Measurements from ENCODE around the gene SLC40A1.

Gene SLC40A1

DNA sequence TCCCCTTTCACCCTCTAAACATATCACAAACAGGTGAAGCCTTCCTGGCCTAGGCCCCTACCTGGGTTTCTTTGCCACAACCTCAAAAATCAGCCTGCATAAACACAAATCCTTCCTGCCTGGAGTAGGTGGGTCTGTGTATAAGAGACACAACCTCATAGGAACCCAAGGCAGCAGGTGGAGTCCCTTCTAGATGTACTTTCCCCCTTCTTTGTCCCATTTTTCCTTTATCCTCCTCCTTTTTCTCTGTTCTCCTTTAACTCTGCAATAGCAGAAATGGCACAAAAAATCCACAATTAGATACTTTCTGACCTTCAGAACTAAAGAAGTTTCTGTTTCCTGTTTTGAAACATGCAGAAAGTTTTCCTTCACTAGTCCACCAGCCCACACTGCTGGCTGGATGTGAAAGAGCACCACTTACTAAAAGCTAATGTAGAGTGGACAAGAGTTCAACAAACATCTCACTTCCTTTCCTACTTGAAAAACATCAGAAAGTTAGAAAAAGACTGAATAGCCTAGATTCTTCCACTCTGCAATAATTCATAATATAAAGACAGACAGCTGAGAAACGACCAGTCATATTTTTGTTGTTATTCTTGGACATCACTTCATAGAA, 11.2 kb downstream of the SLC40A1 start:
- DNase-seq (ENCODE audit: low read depth in 2 of 2): no peak

DNA sequence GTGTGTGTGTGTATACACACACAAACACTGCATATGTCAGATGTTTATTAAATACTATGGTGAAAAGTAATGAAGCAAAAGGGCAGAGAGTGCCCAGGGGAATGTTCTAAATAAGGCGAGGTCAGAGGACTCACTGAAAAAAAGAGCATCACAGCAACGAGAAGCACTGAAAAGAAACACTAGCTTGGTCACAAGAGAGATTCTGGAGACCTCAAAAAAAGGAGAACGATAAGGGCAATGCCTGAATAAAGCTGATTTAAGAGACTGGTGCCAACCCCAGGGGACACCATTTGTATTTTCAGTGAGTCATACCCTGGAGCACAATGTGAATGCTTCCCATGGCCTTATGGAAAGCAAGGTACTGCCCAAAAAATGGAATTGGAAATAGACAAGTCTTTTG, 14.5 kb downstream of the SLC40A1 start:
- no peak for DNase-seq (ENCODE audit: low read depth in 2 of 2)

DNA sequence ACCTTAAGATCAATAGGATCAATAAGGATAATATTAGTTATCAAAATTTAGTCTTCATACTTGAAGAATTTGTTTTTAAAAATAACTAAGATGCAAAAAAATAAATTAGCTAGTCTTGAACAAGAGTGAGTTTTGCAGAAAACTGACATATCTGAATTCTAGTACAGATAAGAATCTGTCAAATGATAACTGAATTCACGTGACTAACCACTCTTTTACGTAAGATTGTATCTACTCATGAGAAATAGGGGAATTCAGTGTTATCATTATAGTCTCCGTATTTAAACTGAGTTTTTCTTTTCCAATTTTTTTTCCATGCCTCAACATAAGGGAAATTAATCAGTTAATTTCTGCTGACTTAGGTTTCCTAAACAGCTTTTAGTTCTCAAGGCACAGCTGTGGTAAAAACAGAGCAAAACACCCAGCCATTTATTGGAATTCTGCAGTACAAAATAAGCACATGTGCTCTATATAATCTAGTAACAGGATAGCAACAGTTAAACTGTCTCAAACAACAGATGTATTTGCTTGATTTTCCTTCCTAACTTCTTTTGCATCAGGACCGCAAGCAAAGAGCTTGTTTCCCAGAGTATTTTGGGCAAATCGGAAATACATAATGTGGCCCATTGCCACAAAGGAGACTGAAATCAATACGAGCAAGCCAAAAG, 19.1 kb downstream of the SLC40A1 start:
- DNase-seq (ENCODE audit: low read depth in 2 of 2): no peak

DNA sequence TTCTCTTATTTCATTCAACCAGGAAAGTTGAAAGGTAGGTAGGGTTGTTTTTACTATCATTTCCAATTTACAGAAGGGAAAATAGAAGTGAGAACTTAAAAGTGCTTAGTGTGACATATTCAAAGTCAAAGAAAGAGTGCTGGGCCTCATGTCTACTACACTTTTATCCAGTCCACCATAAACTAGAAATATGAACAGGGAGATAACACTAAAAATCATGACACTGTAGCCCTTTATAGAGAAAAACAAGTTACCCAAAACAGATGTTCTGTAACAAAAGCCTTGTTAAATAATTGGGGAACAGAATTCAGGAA, 20.4 kb downstream of the SLC40A1 start:
- DNase-seq (ENCODE audit: low read depth in 2 of 2): no peak

DNA sequence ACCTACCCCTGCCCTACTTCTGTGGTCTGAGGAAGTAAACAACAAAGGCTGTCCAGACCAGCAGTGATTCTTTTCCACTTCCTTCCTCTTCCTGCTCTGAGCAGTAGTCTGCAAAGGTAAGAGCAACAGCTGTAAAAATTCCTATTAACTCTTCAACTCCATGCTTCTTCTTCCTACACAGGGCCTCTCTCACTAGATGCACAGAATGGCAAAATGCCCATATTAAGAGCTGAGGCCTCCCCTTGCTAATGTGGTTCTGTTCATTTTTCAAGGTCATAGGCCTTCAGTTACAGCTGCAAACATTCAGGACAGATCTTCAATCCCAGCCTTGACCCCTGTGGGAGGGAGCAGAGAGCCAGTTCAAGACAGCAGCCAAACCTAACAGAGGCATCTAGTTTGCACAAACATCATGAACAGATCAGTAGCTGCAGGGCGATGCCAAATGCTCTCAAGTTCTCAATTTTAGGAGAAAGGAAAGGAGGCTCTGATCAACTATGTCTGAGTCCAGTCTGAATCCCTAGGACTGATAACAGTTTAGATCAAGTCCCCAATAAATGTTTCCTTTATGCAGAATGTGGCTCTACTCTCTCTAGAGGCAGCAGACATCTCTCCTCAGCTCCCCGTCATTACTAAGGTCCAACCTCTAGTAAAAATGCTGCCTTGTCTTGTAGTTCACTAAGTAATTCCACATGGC, 20.9 kb downstream of the SLC40A1 start:
- no peak for DNase-seq (ENCODE audit: low read depth in 2 of 2)

DNA sequence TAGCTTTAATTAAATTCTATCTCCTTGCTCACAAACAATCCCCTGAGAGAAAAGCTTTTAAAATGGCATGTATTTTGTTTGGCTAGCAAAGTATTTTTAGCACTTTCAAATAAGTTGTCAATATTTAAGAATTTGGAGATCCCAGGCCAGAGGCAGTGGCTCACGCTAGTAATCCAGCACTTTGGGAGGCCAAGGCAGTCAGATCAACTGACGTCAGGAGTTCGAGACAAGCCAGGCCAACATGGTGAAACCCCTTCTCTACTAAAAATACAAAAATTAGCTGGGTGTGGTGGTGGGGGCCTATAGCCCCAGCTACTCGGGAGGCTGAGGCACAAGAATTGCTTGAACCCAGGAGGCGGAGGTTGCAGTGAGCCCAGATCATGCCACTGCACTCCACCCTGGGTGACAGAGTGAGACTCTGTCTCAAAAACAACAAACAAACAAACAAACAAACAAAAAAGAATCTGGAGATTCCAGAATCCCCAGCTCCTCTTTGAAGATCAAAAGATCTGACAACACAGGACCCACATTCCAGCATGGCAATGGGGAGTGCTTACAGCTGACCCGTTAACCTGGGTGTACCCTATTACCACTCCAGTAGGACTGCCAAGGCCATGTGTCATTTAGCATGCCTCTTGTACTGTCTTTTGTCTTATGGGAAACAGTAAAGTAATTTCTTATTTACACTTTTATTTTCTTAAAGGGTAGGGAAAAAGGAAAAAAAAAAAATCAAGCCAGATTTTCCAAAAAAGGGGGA, 21.9 kb downstream of the SLC40A1 start:
- DNase-seq (ENCODE audit: low read depth in 2 of 2): no peak

DNA sequence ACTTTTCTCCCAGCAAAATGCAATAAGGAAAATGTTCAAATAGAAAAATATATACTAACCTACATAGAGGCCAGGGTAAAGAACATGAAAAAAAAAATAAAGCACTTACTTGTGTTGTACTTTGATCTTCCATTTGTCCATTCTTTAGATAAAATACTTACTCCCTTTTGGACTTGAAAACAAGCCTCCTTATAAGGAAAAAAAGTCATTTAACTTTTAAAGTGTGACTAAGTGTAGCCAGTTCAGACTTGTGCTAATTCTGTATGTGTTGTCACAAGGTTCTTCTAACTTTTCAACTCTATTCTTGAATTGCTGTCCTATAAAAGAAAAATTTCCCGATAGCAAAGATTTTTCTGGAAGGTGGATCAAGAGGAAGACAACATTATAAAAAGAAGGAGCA, 23.2 kb downstream of the SLC40A1 start:
- no peak for DNase-seq (ENCODE audit: low read depth in 2 of 2)

DNA sequence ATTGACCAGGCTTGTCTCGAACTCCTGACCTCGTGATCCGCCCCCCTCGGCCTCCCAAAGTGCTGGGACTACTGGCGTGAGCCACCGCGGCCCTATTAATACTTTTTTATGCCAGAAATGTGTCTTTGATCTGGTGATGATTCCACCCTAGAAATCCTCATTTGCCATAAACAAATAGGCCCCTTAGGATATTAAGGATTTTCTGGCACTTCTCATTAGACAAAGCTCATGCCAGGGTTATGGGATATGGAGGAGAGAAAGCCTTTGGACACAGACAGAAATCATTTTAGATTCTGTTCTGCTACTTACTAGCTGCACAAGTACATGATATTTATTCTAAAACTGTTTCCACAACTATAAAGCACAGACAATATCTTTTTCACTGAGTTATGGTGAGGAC, 24.1 kb downstream of the SLC40A1 start:
- DNase-seq (ENCODE audit: low read depth in 2 of 2): no peak

DNA sequence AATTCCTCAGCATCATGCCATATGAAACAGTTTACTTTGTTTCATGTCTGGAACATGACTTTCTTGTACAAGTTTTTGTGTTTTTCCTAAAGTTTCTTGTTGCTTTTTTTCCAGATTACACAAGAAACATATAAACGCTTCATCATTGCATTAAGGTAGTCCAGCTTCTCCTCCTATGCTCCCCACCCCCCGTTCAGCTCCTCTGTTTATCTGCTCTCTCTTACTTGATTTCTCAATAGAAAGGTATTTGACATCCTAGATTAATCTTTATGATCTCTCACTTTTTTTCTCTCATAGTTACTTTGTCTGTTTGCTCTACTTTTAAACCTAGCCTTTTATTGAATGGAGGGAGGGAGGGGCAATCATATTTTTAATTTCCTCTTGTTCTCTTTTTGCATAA, 25.4 kb downstream of the SLC40A1 start:
- no peak for DNase-seq (ENCODE audit: low read depth in 2 of 2)

DNA sequence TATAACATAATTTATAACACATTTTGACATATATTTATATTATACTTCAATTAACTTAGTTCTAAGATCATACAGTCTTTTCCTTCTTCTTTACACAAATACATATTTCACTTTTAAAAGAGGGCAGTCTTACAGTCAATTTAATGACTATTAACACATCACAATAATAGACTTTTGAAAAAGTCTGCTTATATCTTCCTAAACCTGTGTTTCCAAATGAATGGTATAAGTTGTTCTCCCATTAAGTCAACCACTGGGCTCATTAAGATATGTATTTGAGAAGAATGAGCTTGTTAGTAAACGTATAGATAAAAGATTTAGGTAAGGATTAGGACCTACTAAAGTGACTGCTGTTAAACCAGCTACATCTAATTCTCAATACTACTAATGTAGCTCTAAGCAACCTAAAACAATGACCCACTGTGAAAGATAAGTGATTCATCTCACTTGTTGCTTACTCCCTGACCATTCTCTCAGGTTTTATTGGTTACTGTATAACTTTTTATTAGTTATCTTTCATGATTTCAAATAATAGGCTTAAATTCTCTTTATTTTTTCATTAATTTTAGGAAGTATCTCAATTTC, 27.0 kb downstream of the SLC40A1 start:
- DNase-seq (ENCODE audit: low read depth in 2 of 2): no peak

DNA sequence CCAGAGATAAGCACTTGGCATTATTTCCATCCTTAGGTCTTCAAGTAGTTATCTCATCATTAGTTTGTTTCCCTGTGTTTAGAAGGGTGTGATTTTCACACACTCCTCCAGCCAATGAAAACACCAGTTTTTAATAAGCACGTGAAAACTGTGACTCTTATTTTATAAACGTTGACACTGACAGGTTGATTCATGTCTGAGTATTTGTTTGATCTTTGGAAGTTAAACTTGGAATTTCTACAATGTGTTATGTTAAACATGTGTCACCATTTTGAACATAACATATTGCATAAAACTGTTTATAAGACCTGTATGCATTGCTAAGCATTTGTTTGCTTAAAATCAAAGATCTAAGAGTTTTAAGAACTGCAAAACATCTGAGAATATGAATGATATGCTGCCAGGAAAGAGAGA, 27.6 kb downstream of the SLC40A1 start:
- no peak for DNase-seq (ENCODE audit: low read depth in 2 of 2)

DNA sequence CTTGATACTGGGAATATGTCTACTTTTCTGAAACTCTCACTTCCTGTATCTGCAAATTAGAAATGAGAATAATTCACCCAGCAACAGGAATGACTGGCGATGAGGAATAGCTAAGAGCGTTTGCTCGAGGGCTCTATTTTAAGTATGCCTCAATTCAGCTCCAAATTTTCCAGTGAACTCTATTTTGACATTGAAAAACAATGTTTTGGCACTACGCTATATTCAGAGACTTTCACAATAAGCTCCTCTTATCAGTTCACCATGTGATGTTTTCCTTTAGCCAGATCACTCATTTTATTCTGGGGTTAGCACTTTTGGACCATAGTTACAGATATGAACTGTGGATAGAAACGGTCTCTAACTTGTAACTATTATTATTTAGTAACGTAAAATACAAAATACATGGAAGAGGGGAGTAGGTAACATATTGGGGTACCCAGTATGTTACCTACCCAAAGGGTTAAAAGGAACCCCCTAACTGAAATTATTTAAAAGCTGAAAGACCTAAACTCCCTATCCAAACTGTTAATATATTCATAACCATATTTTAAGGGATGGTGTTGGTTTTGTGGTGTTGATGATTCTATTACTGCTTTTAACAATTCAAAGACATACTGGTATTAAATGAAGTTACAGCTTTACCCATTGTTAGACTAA, 28.1 kb downstream of the SLC40A1 start:
- no peak for DNase-seq (ENCODE audit: low read depth in 2 of 2)

DNA sequence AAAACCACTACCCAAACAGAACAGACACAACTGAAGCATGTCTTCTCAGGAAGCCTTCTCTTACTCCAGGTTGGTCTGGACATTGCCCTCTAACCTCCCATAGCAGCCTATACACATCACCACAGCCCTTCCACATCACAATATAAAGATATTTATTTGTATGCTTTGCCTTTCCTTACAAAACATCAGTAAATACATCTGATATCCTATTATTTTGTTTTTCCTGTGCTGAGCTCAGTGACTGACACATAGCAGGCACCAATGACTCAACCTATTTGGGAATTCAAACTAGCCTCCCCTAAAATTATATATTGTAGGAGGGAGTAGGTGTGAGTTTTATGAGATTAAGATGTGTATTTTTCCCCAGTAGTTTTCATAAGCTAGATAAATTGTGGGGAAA, 28.8 kb downstream of the SLC40A1 start:
- DNase-seq (ENCODE audit: low read depth in 2 of 2): no peak

DNA sequence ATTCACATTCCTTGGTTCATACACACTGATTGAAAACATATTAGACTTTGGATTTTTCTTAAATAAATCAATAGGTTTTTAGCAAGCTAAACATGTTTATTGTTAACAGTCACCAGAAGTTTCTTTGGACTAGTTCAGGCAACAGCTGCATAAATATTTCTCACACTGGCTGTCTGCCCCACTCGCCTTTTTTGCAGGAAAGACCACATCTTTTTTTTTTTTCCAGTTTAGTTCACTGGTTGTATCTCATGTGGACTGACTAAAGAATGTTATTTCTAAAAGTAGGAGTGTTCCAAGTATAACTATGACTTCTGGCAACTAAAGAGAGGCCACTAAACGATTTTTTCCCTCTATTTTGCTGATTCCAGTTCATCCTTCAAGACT, 31.1 kb downstream of the SLC40A1 start:
- DNase-seq (ENCODE audit: low read depth in 2 of 2): no peak

DNA sequence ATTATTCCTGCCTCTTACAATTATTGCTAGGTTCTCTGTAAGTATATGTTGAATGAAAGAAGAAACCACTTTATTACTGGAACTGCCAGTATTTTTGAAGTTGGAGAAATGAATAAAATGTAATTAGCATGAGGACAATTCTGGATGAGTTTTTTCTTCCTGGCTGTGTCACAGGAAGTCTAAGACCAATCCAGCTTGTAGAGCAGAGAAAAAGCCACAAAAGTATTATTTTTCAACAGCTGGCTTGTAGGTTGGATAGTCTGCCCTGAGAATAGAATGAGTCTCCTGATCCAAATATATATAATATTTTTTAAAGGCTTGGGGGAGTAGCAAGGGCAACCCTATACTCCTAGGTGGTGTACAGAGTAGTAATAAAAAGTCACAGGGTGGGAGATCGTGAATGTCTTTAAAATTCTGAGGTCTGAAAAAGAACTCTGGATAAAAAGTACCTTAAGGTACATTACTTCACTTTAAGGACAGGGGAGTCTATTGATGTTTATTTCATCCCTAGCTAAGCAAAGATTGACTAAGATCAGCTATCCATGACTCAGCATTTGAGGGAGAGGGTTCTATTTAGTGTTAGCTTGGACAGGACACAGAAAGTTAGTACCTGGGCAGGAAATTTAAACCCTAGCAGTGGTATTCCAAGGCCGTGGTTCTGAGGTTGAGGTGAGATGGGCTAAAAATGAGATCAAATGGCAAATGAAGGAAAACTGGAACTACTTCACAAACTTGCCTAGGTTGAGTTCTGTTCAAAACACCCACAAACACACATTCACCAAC, 31.7 kb downstream of the SLC40A1 start:
- DNase-seq (ENCODE audit: low read depth in 2 of 2): no peak

DNA sequence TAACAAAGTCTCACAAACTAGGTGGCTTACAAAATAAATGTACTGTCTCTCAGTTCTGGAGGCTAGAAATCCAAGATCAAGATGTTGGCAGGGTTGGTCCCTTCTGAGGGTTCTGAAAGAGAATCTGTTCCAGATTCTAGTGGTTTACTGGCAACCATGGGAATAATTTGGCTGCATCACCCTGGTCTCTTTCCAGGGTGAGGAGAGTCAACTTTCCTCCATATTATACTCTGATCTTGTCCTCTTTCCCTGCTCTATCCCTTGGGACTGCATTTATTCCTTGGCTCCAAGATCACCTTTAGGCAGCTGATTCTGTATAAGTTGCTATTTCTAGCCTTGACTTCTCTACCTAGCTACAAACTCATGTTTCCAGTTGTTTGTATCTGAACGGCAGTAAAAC, 35.2 kb downstream of the SLC40A1 start:
- no peak for DNase-seq (ENCODE audit: low read depth in 2 of 2)

DNA sequence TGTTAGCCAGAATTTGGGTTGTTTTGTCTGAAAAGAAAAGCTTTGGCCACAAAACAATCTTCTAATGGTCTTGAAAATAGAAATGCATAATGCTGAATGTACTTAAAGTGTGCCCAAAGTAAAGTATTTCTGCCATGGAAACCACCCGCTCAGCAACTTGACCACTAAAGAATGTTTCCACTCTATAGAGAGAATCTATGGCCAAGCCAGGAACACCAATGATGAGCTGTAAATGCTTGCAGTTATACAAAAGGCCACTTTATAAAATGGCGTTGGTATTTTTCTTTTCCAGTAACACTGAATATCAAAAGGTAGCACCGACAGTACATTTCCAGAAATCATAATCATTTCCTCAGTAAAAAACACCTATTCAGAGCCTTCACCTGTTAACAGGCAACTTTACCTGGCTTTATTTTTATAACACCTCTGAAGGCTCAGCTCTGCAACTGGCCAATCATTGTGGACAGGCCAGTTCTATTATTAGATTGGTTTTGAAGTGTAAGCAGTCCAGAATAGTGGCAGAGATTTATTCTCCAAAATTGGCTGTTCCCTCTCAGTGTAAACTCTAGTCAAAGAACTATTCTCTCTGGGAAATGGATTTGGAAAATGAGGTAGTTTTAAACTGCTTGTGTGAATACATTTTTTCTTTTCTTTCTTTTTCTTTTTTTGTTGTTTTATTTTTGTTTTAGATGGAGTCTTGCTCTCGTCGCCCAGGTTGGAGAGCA, 36.1 kb downstream of the SLC40A1 start:
- no peak for DNase-seq (ENCODE audit: low read depth in 2 of 2)

DNA sequence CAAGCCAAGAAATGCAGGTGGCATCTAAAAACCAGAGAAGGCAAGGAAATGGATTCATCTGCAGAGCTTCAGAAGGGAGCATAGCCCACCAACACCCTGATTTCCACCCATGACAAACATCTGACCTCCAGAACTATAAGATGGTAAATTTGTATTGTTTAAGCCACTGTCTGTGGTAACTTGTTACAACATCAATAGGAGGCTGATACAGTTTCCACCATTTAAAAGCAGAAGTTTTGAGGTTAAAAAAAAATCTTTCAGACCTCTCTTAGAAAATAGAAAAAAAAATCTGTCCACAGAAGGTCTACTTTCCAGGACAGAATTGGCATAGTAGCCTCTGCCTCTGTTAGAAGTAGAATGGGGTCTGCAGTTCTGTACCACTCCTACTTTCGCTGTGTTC, 37.2 kb downstream of the SLC40A1 start:
- DNase-seq (ENCODE audit: low read depth in 2 of 2): no peak

DNA sequence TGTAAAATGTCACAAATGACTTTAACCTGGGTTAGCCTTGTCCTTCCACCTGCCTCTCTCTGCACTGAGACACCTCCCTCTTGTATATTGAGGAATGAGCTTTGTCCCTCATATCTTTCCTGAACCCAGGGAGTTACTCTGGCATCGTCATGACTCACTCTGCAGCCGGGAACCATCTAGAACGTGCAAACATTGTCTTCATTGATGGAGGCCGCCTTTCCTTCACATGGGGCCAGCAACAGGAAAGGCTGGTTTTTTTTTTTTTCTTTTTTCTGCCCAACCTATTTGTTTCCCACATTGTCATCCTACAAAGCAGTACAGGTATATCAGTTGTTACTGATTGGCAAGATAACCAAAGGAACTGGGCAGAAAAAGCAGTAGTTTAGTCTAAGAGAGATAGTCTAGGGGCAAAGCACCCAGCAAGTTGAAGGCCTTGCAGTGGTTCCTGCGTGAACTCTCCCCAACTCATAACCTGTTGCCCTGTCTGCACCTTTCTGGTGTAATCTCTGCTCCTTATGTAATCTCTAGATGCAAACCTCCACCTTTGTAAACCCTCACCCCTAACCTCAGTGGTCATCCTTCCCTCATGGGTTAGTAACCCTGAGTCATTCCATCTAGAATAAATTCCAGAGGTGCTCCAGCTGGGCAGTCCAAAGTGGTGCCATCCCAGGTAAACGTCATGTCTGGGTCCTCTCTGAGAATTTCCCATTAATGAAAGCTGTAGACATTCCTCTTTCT, 38.3 kb downstream of the SLC40A1 start:
- DNase-seq (ENCODE audit: low read depth in 2 of 2): no peak

DNA sequence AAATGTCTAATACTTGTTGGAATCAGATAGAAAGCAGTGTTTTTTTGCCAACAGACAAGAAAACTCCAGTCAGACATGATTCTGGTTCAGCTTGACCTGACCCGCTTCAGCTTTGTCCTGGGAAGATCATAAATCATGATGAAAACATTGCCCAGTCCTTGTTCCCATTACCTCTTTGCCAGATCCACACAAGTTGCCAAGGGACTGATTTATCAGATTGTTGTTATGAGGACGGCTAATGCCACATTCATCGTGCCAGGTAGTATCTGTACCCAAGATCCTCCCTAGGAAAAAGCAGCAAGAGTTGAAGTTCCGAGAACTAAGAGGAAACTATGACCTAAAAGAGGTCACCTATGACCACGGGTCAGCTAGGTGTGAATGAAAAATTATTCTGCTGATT, 39.0 kb downstream of the SLC40A1 start:
- no peak for DNase-seq (ENCODE audit: low read depth in 2 of 2)

All from activated CD8-positive, alpha-beta memory T cell treated with anti-CD3 and anti-CD28 coated beads for 4 hours (primary cell).